ENCODE data around the gene ALKBH1.

- TF ChIP-seq ZBTB1 (CRISPR knock-in tag; IDR thresholded peaks at IDR 0.05; ENCODE audit: borderline replicate concordance, low read depth) (no peak), GATAD2B (IDR thresholded peaks at IDR 0.05; ENCODE audit: borderline replicate concordance) (no peak), CTCF (IDR thresholded peaks at IDR 0.05 in 2 of 3, conservative IDR thresholded peaks at IDR 0.05 in 1 of 3; ENCODE audit: insufficient read depth in 2 of 3, low read depth in 1 of 3, low read length in 3 of 3) (no peak)
Measured at GRCh38 chr14:77638771-77639171, 69.1 kb downstream of the ALKBH1 start.

Measured in K562 (cell line).